GM18502 (cell line): ENCODE measurements around the gene PDE4D.

Experiments used
- ATAC-seq: cut with Tn5 transposase; IDR thresholded peaks from one replicate; pipeline ENCODE4 v1.9.1; 2021; ENCODE audit warnings: mild to moderate bottlenecking; ENCODE audit not compliant: unreplicated experiment, poor library complexity

PDE4D gene

DNA sequence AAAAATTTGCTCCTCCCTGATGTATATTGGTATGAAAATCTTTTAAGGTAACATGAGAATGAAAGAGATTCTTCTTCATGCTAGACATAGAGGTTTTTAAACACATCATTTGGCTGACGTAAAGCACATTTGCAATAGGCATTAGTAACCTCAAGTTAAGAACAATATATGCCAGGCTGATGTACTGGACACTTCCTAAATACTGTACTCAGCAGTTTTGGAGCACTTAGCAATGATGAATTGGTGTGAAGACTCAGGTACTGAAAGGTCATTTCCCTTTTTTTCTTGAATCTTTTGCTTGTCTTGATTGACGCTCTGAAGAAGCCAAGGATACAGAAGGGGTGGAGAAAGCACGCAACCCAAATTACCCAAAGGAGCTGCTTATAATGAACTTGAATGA is 322.5 kb downstream of the PDE4D start:
- no peak for ATAC-seq

GRCh38 chr5:59569608-59570334 is 323.8 kb downstream of the PDE4D start:
- no peak for ATAC-seq

- no peak for ATAC-seq
Observed at GRCh38 chr5:59569158-59569557, 324.4 kb downstream of the PDE4D start.

GRCh38 chr5:59568161-59568560 is 325.4 kb downstream of the PDE4D start:
- no peak for ATAC-seq

GRCh38 chr5:59565551-59565950 is 328.0 kb downstream of the PDE4D start:
- ATAC-seq = no peak

- ATAC-seq = no peak
Observed at GRCh38 chr5:59564895-59565294, 328.6 kb downstream of the PDE4D start.

DNA sequence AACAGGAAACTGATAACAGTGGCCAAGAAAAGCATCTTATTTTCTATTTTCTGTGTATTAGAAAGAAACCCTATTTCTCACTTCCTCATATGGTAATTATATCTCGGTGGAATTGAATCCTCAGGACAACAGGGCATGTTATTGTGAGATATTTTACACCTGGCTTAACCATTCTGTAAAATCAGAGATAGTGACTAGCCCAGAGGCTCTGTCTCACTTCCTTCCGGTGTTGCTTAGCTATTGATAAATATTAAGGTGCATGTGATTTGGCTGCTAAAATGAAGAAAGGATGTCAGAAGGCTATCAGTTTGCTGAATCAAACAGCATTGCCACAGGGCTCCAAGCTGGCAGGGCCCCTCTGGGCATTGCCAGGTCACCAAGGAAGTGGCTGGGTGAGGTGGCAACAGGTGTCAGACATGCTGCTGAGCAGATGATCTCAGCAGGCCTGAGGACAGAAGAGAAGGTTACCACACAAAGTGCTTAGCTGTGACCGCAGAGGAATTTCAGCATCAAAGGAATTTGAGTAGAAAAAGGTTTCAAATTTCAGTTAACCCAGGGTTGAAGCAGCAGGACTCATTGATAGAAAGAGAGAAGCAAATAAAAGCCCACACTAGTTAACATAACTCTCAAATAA is 330.7 kb downstream of the PDE4D start:
- ATAC-seq = peak; percentile 94

- ATAC-seq = no peak
Observed at GRCh38 chr5:59560553-59560952, 333.0 kb downstream of the PDE4D start.

DNA sequence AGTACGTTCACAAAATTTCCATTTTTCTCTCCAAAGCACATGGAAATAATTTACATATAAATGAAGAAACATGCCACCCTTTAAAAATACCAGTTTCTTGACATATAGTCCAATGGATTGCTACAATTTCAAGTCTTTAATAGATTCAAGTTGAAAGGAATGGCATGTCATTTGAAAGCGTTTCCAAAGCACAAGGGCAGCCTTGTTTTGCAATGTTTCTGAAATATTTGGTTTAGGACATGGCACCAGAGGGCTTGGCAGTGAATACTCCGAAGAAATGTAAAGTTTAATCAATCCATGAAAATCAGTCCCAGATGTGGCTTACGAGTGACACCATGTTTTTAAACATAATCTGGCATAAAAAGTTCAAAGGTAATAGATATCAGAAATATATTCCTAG is 333.7 kb downstream of the PDE4D start:
- no peak for ATAC-seq

DNA sequence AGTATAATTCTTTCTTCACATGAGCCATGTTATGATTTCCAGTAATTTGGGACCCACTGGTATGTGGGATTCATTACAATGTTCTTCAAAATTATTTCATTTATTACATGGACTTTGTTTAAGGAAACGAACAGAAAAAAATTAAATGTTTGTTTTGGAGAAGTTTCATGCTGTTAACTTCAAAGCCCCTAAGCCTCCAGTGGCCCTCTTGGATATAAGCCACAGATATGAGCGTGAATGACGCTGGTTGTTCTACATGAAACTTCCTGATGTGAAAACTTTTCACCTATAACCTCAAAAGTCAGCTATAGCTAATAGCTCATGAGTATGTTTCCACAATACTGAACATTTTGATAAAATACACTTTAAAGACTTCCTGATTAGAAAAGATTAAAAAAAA is 334.2 kb downstream of the PDE4D start:
- no peak for ATAC-seq

- ATAC-seq = no peak
Observed at GRCh38 chr5:59558501-59558900, 335.0 kb downstream of the PDE4D start.

DNA sequence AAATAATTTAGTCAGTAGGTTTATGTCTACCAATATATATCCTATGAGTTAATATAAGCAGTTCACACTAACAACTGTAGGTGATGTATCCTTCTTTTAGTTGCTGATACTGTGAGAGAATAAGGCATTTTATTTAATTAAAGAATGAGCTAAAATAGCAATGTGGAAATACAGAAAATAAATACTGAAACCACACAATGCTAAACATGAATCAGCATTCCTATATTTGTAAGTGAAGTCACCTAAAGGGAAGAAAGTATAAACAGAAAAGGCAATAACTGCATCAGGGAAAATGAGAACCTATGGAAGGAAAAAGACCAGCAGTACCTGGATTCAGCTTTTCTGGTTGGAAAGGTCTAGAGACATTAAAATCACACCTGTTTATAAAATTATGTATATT is 336.0 kb downstream of the PDE4D start:
- ATAC-seq = no peak

DNA sequence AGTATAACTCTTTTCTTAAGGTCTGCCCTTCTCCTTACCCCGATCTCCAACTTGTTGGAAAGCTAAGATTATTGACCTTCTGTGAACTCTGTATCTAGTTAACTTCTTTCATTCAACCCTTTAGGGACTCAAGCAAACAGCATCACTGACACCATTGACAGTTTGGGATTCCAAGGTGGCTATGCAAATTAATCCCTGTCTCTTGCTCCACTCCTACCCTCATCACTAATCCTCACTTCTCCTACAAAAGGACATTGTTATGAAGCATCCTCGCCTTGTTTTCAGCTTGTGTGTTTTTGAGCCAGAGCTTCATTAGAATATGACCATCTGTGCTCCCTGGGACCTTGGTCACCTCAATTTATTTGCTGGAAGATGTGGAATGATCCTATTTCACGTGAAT is 337.9 kb downstream of the PDE4D start:
- ATAC-seq = no peak

GRCh38 chr5:59554501-59554900 is 339.0 kb downstream of the PDE4D start:
- ATAC-seq = no peak

GRCh38 chr5:59553992-59554391 is 339.5 kb downstream of the PDE4D start:
- no peak for ATAC-seq

DNA sequence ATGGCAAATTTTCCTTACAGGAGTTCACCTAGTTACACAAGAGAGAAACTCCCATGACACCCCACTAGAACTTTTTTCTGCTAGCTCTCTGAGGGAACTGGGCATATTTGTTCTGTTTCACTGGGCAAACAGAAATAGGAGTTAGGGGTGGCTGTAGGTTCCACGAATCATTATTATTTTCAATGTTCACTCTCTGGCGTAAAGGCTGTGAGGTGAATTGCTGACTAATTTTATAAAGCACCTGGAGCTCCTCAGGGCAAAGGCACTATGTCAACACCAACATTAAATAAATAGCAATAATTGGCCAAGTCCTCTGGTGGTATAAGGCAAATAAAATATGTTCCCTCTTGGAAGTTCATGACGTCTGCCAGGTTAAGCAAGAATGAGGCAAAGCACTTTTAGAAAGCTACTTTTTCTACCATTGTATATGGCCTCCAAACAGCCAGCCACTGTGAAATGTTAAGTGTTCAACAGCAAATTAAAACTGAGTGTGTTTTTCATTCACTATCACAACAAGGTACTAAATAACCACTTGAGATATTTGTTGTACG is 344.6 kb downstream of the PDE4D start:
- no peak for ATAC-seq

DNA sequence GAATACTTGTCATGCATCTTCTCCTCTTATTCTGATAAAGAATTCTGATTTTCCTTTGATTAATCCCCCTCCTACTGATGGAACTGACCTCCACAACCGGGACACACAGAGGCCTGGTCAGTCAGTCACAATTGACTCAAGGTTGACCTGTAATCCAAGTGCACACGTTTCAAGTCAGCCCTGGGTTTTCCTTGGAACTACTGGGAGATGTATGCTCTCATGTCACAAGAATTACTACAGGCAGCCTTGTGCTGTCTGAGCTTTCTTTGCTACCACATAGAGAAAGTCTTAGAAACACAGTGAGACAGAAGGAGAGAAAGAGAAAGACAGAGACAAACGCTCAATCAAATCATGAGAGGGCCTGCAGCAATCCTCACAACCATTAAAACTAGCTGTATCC is 345.8 kb downstream of the PDE4D start:
- ATAC-seq = no peak

GRCh38 chr5:59544573-59544972 is 349.0 kb downstream of the PDE4D start:
- no peak for ATAC-seq

- no peak for ATAC-seq
Observed at GRCh38 chr5:59543821-59544442, 349.6 kb downstream of the PDE4D start.

- ATAC-seq = no peak
Observed at GRCh38 chr5:59542851-59543820, 350.4 kb downstream of the PDE4D start.
